Caco-2 (cell line): Measurements from ENCODE around the gene PRLR. TPM values are rescaled to one million over a fixed set of nuclear protein-coding genes. Genes with fewer than 3 reads are reported as not detected.

Source experiments
- BruUV-seq: library from RNA; stranded (reverse); fragments of 400-500 nt; replicated peaks from 2 replicates; lab custom pipeline; 2021; lab: Mats Ljungman, UMichigan
- CTCF ChIA-PET: fragments of 300-600 bp; sonication (Branson Sonifier 250); formaldehyde crosslinking; loops from one replicate; lab custom pipeline; 2022; ENCODE audit warnings: antibody characterized with exemption; lab: Charles Lee
- POLR2A ChIA-PET: fragments of 300-600 bp; sonication (Branson Sonifier 250); formaldehyde crosslinking; loops from one replicate; lab custom pipeline; 2022; ENCODE audit warnings: antibody characterized with exemption; lab: Charles Lee
- DNase-seq, 2 experiments: peaks; one replicate each; pipeline versions ENCODE4 v3.0.0 to v3.0.0-alpha.2; 2020 to 2022
- H3K27me3 ChIP-seq: replicated peaks from 2 replicates; pipeline ENCODE4 v1.6.0; 2011; ENCODE audit warnings: low read length; ENCODE audit not compliant: control insufficient read depth, insufficient read depth
- H3K36me3 ChIP-seq: 2 replicates; pipeline ENCODE4 v1.5.1; 2011; ENCODE audit warnings: low read length; ENCODE audit not compliant: control insufficient read depth, insufficient read depth
- H3K4me1 ChIP-seq: fragments of 250-450 bp; sonication (Bioruptor Pico); 2 replicates; pipeline ENCODE4 v1.5.1; 2020; ENCODE audit warnings: mild to moderate bottlenecking
- H3K4me3 ChIP-seq: 2 replicates; pipeline ENCODE4 v1.5.1; 2011; ENCODE audit warnings: low read depth, mild to moderate bottlenecking, control low read depth, low read length
- H3K9me3 ChIP-seq: fragments of 250-450 bp; sonication (Bioruptor Pico); 2 replicates; pipeline ENCODE4 v1.5.1; 2020; ENCODE audit warnings: mild to moderate bottlenecking, moderate library complexity
- H3K27ac Mint-ChIP-seq: one replicate; pipeline ENCODE4 v1.8.0; 2022; ENCODE audit warnings: mixed read lengths; ENCODE audit not compliant: unreplicated experiment
- H3K27me3 Mint-ChIP-seq: one replicate; pipeline ENCODE4 v1.8.0; 2022; ENCODE audit warnings: mixed read lengths; ENCODE audit not compliant: insufficient read depth, unreplicated experiment
- H3K36me3 Mint-ChIP-seq: one replicate; pipeline ENCODE4 v1.8.0; 2022; ENCODE audit warnings: mild to moderate bottlenecking, mixed read lengths; ENCODE audit not compliant: insufficient read depth, unreplicated experiment
- H3K4me1 Mint-ChIP-seq: one replicate; pipeline ENCODE4 v1.8.0; 2022; ENCODE audit warnings: low read depth, mixed read lengths; ENCODE audit not compliant: unreplicated experiment
- H3K4me3 Mint-ChIP-seq: one replicate; pipeline ENCODE4 v1.8.0; 2022; ENCODE audit warnings: mild to moderate bottlenecking, moderate library complexity, mixed read lengths; ENCODE audit not compliant: unreplicated experiment
- H3K9me3 Mint-ChIP-seq: one replicate; pipeline ENCODE4 v1.8.0; 2022; ENCODE audit warnings: mixed read lengths; ENCODE audit not compliant: unreplicated experiment
- CTCF ChIP-seq, 2 experiments: fragments of 200-600 bp in 1 of 2; IDR thresholded peaks; 1 replicate in 1 of 2; 2 replicates in 1 of 2; pipeline versions ENCODE4 v1.5.1 to v1.8.0; 2011 to 2022; ENCODE audit warnings: antibody characterized with exemption in 1 of 2, control low read depth in 1 of 2, inconsistent platforms in 1 of 2, low read depth in 1 of 2, low read length in 1 of 2, mild to moderate bottlenecking in 1 of 2, moderate library complexity in 1 of 2; ENCODE audit not compliant: insufficient read depth in 1 of 2, severe bottlenecking in 1 of 2, unreplicated experiment in 1 of 2
- intact Hi-C: fragments of 100-400 bp; cut with micrococcal nuclease; formaldehyde crosslinking; loops from one replicate; pipeline ENCODE4 v1.10.0; 2022; ENCODE audit not compliant: unreplicated experiment
- total RNA-seq: library from RNA; stranded (reverse); gene quantifications from 2 replicates; pipeline ENCODE4 v1.2.3, GENCODE V29; 2022

PRLR gene
- total RNA-seq, 1 experiment from 2014 or later, result 2.3 TPM

GRCh38 chr5:35004200-35004599 is 226.1 kb downstream of the PRLR start:
- no peak overlapping the region for H3K4me3 ChIP-seq
- BruUV-seq, result no TSS peak
- POLR2A ChIA-PET, result no interaction called here
- H3K4me1 ChIP-seq, result no peaks in the 10 kb centered on the region
- Mint-ChIP-seq H3K9me3 (no peaks in the 10 kb centered on the region), H3K4me3 (no peak overlapping the region), H3K36me3 (no peaks in the 10 kb centered on the region), H3K27ac (no peak overlapping the region), H3K27me3 (peaks cover 2% of the 10 kb centered on the region), H3K4me1 (no peaks in the 10 kb centered on the region)
- TF ChIP-seq CTCF (IDR thresholded peaks at IDR 0.05; ENCODE audit: insufficient read depth in 1 of 2, low read depth in 1 of 2, low read length in 1 of 2, severe bottlenecking in 1 of 2, unreplicated experiment in 1 of 2), result no peak
- no peaks in the 10 kb centered on the region for H3K9me3 ChIP-seq
- no peak for DNase-seq
- intact Hi-C loops, result no loop called here
- no peaks in the 10 kb centered on the region for H3K36me3 ChIP-seq
- no peaks in the 10 kb centered on the region for H3K27me3 ChIP-seq
- CTCF ChIA-PET, result interaction anchor here (1.3 to 3.2 kb wide), 4 partner anchors 25 to 74 kb away, joined by 3 to 38 read pairs (median 5); partner anchors contain the start of gene DNAJC21

- Mint-ChIP-seq H3K4me1 (no peaks in the 10 kb centered on the region), H3K4me3 (no peak overlapping the region), H3K36me3 (no peaks in the 10 kb centered on the region), H3K27me3 (peaks cover 2% of the 10 kb centered on the region), H3K9me3 (no peaks in the 10 kb centered on the region), H3K27ac (no peak overlapping the region)
- no peaks in the 10 kb centered on the region for H3K4me1 ChIP-seq
- ChIA-PET CTCF (interaction anchor here (0.7 to 3.2 kb wide), 8 partner anchors 9 to 529 kb away, joined by 3 to 38 read pairs (median 5); partner anchors contain the start of genes BRIX1, DNAJC21 and RAD1), POLR2A (interaction anchor here (1.0 kb wide), 2 partner anchors 37 to 73 kb away, joined by 3 to 5 read pairs; partner anchors contain the start of gene DNAJC21)
- peak; percentile 43 to 78 for DNase-seq
- H3K4me3 ChIP-seq, result no peak overlapping the region
- intact Hi-C loops, result loop anchor here (1.0 to 2.0 kb wide), 4 partner anchors 45 to 529 kb away; no protein-coding TSS in a partner anchor
- no peaks in the 10 kb centered on the region for H3K9me3 ChIP-seq
- peak; percentile 90 to 95 for TF ChIP-seq CTCF (IDR thresholded peaks at IDR 0.05; ENCODE audit: insufficient read depth in 1 of 2, low read depth in 1 of 2, low read length in 1 of 2, severe bottlenecking in 1 of 2, unreplicated experiment in 1 of 2)
- no TSS peak for BruUV-seq
- H3K27me3 ChIP-seq, result no peaks in the 10 kb centered on the region
- no peaks in the 10 kb centered on the region for H3K36me3 ChIP-seq
These were observed 227.0 kb downstream of the PRLR start for GRCh38 chr5:35003018-35003957.

GRCh38 chr5:35002459-35002858 is 227.8 kb downstream of the PRLR start:
- intact Hi-C loops, result loop anchor here (2.0 kb wide), 2 partner anchors 68 to 516 kb away; no protein-coding TSS in a partner anchor
- no peak overlapping the region for H3K4me3 ChIP-seq
- H3K4me1 Mint-ChIP-seq, result no peaks in the 10 kb centered on the region
- POLR2A ChIA-PET, result no interaction called here
- TF ChIP-seq CTCF (IDR thresholded peaks at IDR 0.05; ENCODE audit: insufficient read depth in 1 of 2, low read depth in 1 of 2, low read length in 1 of 2, severe bottlenecking in 1 of 2, unreplicated experiment in 1 of 2), result no peak
- no peaks in the 10 kb centered on the region for H3K36me3 Mint-ChIP-seq
- H3K27me3 ChIP-seq, result no peaks in the 10 kb centered on the region
- H3K9me3 ChIP-seq, result no peaks in the 10 kb centered on the region
- no peaks in the 10 kb centered on the region for H3K9me3 Mint-ChIP-seq
- H3K36me3 ChIP-seq, result no peaks in the 10 kb centered on the region
- BruUV-seq, result no TSS peak
- CTCF ChIA-PET, result interaction anchor here (3.2 kb wide), 1 partner anchor 45 kb away, joined by 38 read pairs; no protein-coding TSS in a partner anchor
- no peaks in the 10 kb centered on the region for H3K4me1 ChIP-seq
- H3K4me3 Mint-ChIP-seq, result no peak overlapping the region
- H3K27ac Mint-ChIP-seq, result no peak overlapping the region
- H3K27me3 Mint-ChIP-seq, result no peaks in the 10 kb centered on the region
- no peak for DNase-seq
